ENCODE results near the gene OTOF.

OTOF gene

DNA sequence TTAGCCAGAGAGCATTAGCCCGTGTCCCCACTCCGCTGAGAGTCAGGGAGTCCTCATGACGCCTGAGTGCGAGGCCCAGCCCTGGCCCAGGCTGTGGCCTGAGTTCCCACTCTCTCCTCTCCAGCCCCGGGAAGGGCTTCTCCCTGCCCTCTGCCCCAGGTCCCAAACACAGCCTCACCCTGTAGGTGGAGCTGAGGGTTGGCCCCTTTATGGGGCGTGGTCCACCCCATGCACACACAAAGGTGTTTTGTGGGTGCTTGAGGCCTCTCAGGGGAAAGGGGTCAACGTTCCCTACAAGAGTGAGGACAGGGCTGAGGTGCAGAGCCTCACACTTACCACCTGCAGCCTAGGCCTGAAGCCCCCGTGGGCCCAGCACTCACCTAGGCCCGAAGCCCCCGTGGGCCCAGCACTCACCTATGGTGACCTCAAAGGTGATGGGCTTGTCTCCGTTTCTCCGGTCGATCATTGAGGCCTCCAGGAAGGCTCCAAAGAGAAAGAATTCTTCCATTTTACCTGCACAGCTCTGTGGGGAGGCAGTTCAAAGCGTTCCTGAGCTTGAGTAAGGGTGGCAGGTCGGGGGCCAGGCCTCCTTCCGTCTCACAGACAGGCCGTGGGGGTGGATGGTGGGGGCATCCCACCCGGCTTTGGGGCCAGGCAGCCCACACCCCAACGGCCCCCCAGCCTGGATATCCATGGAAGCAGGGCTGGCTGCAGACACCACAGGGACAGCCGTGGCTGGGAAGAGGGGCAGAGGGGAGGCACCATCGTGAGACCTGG is 2.1 kb upstream of the OTOF start:
- H3K36me3 ChIP-seq = no peaks in the 10 kb centered on the region

DNA sequence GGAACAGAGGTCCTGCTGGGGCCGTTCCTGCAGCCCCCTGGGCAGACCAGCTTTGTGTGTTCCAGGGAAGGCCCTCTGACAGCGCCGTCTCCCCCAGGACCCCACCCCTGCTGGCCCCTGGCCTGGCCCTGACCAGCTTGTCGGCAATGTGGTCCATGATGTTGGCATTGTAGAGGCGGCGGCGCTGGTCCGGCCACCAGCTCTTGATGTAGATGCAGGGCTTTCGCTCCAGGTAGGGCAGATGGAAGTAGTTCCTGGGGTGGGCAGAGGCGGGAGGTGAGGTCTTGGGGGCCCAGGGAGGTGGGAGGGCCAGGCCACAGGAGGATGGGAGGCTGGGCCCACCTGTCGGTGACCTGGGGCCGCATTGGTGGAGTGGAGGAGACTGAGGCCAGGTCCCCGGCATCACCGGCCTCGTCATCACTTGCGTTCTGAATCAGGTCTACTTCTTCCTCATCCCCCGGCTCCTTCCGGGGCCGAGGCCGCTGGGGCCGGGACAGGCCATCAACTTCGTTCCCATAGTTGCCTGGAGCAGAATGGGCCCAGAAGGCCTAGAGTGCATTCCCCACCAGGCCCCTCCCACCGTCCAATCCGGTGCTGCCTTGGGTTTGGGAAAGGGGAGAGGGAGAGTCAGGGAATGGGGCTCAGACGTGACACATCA is 1.3 kb upstream of the OTOF start:
- no peaks in the 10 kb centered on the region for H3K9me3 ChIP-seq (replicated peaks in 1 of 11)
- no peak overlapping the region for H3K9ac ChIP-seq
- no peaks in the 10 kb centered on the region for H3K36me3 ChIP-seq
- no peak overlapping the region for H3K4me3 ChIP-seq
- no peak overlapping the region for H3K27ac ChIP-seq
- H4K20me1 ChIP-seq = no peaks in the 10 kb centered on the region; a peak in 1 of 22 replicates
- H3K4me2 ChIP-seq = no peak overlapping the region
- no peaks in the 10 kb centered on the region for H3K27me3 ChIP-seq
- no peak for TF ChIP-seq Cebpa-rat (IDR thresholded peaks at IDR 0.05)
- peaks cover 6 to 23% (median 19%) of the 10 kb centered on the region in 10 experiments; a peak in 17 of 20 replicates for H3K4me1 ChIP-seq

More for the DNA sequence above, 2.1 kb upstream of the OTOF start:
- H3K4me1 ChIP-seq = peaks cover 6 to 27% (median 20%) of the 10 kb centered on the region in 10 experiments; a peak in 17 of 20 replicates
- H3K4me3 ChIP-seq = no peak overlapping the region
- H3K27me3 ChIP-seq = no peaks in the 10 kb centered on the region
- H3K9me3 ChIP-seq (replicated peaks in 1 of 11) = no peaks in the 10 kb centered on the region
- H3K4me2 ChIP-seq = no peak overlapping the region
- H4K20me1 ChIP-seq = no peaks in the 10 kb centered on the region; a peak in 1 of 22 replicates
- no peak for TF ChIP-seq Cebpa-rat (IDR thresholded peaks at IDR 0.05)
- no peak overlapping the region for H3K27ac ChIP-seq
- H3K9ac ChIP-seq = no peak overlapping the region

DNA sequence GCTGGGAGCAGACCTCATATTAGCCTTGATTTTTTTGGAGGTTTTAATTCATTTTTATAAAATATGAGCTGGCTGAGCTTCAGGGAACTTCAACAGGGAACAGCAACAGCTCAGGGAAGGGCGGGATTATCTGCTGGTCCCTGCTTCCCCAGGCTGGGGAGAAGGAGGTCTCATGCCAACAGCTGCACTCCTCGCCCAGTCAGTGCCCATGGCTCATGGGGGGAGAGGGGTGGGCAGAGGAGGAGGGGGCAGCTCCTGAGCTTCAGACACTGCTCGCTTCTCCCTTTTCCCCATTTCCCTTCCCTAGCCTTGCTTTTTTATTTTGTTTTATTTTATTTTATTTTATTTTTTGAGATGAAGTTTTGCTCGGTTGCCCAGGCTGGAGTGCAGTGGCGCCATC is 442 bp upstream of the OTOF start:
- Histone ChIP-seq H4K20me1 (no peaks in the 10 kb centered on the region), H3K4me2 (peak overlapping the region in 7 of 11 experiments; percentile 41 to 64 (median 45); a peak in 11 of 22 replicates), H3K4me3 (no peak overlapping the region), H3K9ac (no peak overlapping the region), H3K36me3 (no peaks in the 10 kb centered on the region), H3K27me3 (no peaks in the 10 kb centered on the region), H3K4me1 (peaks cover 6 to 16% (median 14%) of the 10 kb centered on the region in 10 experiments; a peak in 17 of 20 replicates), H3K9me3 (replicated peaks in 1 of 11) (no peaks in the 10 kb centered on the region), H3K27ac (peak overlapping the region in 1 of 11 experiments; percentile 20; a peak in 1 of 22 replicates)
- TF ChIP-seq Cebpa-rat (IDR thresholded peaks at IDR 0.05) = no peak

DNA sequence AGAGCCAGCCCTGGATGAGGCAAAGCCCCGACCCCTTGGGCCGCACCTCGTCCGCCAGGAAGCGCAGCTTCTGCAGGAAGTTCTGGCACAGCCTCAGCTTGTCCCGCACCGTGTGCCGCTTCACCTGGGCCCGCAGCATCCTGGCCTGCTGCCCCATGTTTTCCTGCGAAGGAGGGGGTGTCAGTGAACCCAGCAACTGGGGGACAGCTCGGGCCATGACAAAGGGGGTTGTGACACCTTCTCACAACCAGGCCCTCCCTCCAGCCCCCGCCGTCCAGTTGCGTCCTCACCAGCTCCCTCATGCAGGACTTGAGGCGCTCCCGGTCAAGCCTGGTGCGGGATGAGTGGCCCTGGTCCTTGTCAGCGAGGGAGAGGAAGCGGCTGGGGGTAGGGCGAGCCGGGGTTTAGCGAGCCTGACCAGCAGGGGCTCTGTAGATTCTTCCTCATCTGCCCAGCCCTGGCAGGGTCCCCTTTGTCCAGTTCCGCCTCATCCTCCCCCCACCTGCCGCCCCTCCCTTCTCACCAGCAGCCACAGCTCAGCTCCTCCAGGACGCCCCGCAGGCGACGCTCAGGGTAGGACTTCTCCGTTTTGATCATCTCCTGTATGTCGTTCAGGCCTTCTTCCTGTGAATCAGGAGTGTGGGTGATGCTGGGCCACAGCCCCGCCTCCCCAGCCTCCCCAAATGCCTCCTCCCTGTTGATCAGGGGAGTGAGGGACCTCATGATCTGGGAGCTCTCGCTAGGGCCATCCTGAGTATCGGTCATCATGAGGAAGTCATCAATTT is 606 bp downstream of the OTOF start:
- Histone ChIP-seq H3K4me1 (peaks cover 6 to 16% (median 14%) of the 10 kb centered on the region in 10 experiments; a peak in 17 of 20 replicates), H3K9ac (no peak overlapping the region), H3K4me2 (peak overlapping the region in 10 of 11 experiments; percentile 4 to 64 (median 44); a peak in 19 of 22 replicates), H3K27me3 (no peaks in the 10 kb centered on the region), H3K9me3 (replicated peaks in 1 of 11) (no peaks in the 10 kb centered on the region), H3K27ac (peak overlapping the region in 1 of 11 experiments; percentile 20; a peak in 1 of 22 replicates), H3K4me3 (no peak overlapping the region), H3K36me3 (no peaks in the 10 kb centered on the region), H4K20me1 (no peaks in the 10 kb centered on the region; a peak in 1 of 22 replicates)
- TF ChIP-seq Cebpa-rat (IDR thresholded peaks at IDR 0.05) = no peak

DNA sequence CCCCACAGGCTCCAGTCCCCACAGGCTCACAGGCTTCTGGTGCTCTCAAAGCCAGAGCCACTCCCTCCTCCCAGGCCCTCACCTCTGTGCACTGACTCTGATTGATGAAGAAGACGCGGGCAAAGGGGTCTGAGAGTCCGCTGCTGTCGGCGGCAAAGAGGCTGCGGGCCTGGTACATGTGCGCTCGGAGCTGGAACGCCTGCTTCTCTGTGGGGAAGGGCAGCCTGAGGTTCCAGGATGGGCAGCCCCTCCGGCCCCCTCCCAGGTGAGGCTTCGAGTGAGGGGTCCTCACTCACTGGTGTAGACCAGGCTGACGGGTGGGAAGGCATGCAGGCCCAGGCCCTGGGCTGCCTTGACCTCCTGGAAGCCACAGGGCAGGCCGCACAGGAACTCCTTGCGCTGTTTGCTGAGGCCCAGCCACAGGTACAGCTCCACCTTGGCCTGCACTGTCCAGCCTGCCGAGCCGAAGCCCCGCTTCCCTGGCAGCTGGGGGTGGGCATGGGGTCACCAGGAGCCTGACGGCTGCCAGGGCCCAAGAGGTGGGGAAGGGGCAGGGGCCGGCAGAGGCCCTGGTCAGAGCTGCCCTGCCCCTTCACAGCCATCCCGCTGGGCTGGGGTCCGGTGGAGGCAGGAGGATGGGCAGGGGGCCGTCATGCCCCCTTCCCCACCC is 2.0 kb downstream of the OTOF start:
- no peak overlapping the region for H3K27ac ChIP-seq

DNA sequence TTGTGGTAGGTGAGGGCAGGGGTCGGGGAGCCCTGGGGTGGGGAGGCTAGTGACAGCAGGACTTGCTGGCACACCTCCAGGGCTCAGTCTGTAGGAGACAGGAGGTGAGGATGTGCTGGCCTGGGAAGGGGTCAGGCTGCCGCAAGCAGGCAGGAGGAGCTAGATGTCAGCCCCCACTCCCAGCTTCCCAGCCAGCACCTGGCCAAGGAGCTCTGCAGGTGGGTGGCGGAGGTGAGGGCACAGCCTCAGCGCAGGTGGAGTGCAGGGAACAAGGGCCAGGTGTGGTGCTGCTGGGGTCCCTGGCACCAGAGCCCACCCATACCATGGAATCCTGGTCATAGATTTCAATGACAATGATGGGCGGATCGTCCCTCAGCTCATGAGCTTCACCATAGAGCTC is 2.9 kb downstream of the OTOF start:
- no peaks in the 10 kb centered on the region for H3K36me3 ChIP-seq
- no peaks in the 10 kb centered on the region for H3K9me3 ChIP-seq (replicated peaks in 1 of 11)
- peaks cover 6 to 16% (median 14%) of the 10 kb centered on the region in 10 experiments; a peak in 17 of 20 replicates for H3K4me1 ChIP-seq
- H3K27me3 ChIP-seq = no peaks in the 10 kb centered on the region
- H3K4me3 ChIP-seq = no peak overlapping the region
- TF ChIP-seq Cebpa-rat (IDR thresholded peaks at IDR 0.05) = no peak
- no peak overlapping the region for H3K4me2 ChIP-seq
- no peak overlapping the region for H3K9ac ChIP-seq
- H3K27ac ChIP-seq = no peak overlapping the region
- H4K20me1 ChIP-seq = no peaks in the 10 kb centered on the region; a peak in 1 of 22 replicates

More for the DNA sequence above, 2.0 kb downstream of the OTOF start:
- H3K4me3 ChIP-seq = no peak overlapping the region
- no peak overlapping the region for H3K9ac ChIP-seq
- no peak overlapping the region for H3K4me2 ChIP-seq
- TF ChIP-seq Cebpa-rat (IDR thresholded peaks at IDR 0.05) = no peak
- no peaks in the 10 kb centered on the region for H3K9me3 ChIP-seq (replicated peaks in 1 of 11)
- no peaks in the 10 kb centered on the region for H3K36me3 ChIP-seq
- peaks cover 6 to 16% (median 14%) of the 10 kb centered on the region in 10 experiments; a peak in 17 of 20 replicates for H3K4me1 ChIP-seq
- no peaks in the 10 kb centered on the region for H3K27me3 ChIP-seq
- H4K20me1 ChIP-seq = no peaks in the 10 kb centered on the region; a peak in 1 of 22 replicates

DNA sequence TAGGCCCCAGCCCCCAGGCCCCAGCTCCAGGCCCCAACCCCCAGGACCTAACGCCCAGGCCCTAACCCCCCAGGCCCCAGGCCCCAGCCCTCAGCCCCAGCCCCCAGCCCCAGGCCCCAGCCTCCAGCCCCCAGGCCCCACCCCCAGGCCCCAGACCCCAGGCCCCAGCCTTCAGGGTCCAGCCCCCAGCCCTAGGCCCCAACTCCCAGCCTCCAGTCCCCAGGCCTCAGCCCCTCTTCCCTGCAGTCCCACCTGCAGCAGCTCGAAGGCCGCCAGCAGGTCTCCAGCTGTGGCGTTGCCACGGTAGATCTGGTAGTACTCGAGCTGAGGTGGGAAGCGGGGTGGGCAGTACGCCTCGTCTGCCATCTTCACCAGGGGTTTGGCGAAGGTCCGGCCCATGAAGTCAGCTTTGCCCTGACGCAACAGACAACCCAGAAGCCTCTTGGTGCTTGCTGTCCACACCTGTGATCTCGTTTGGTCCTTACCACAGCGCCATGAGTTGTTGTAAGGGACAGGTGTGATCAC is 3.6 kb downstream of the OTOF start:
- H3K9ac ChIP-seq = no peak overlapping the region
- no peaks in the 10 kb centered on the region for H3K9me3 ChIP-seq (replicated peaks in 1 of 11)
- H3K27ac ChIP-seq = no peak overlapping the region
- H4K20me1 ChIP-seq = no peaks in the 10 kb centered on the region; a peak in 1 of 22 replicates
- peaks cover 6 to 16% (median 14%) of the 10 kb centered on the region in 10 experiments; a peak in 17 of 20 replicates for H3K4me1 ChIP-seq
- H3K27me3 ChIP-seq = no peaks in the 10 kb centered on the region
- H3K4me3 ChIP-seq = no peak overlapping the region
- H3K36me3 ChIP-seq = no peaks in the 10 kb centered on the region
- TF ChIP-seq Cebpa-rat (IDR thresholded peaks at IDR 0.05) = no peak
- H3K4me2 ChIP-seq = no peak overlapping the region

DNA sequence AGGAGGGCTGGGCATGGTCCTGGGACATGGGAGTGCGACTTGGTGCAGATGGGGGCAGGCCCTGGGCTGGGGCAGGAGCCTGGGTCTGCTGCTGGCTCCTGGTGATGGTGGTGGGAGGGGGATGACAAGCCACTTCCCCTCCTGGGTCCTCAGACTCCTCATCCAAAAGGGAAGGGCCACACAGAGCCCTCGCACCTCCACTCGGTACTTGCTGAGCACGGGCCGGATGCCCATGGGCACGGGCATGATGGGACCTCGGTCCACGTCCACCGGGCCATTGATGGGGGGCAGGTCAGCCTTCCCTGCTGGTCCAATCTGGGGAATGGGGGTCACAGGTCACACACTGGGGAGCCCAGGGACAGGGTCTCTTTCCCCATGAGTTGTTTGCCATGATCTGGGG is 4.1 kb downstream of the OTOF start:
- H3K27me3 ChIP-seq = no peaks in the 10 kb centered on the region
- H3K4me3 ChIP-seq = no peak overlapping the region

More for the DNA sequence above, 4.1 kb downstream of the OTOF start:
- Histone ChIP-seq H3K9me3 (replicated peaks in 1 of 11) (no peaks in the 10 kb centered on the region), H3K4me1 (peaks cover 6 to 16% (median 14%) of the 10 kb centered on the region in 10 experiments; a peak in 17 of 20 replicates), H3K9ac (no peak overlapping the region), H3K4me2 (no peak overlapping the region), H3K36me3 (no peaks in the 10 kb centered on the region), H3K27ac (no peak overlapping the region), H4K20me1 (no peaks in the 10 kb centered on the region; a peak in 1 of 22 replicates)
- TF ChIP-seq Cebpa-rat (IDR thresholded peaks at IDR 0.05) = no peak

All from BLaER1 treated with 17β-estradiol and CSF1 and Interleukin-3, amounts not matched to agents 10 nM and 100 nM (cell line).